GM21515 (cell line): ENCODE measurements around the gene RCVRN.
A peak's percentile ranks its signal among the peaks of the same experiment; 100 is the strongest.

Experiments
- ATAC-seq: cut with Tn5 transposase; IDR thresholded peaks from one replicate; pipeline ENCODE4 v1.9.1; 2021; ENCODE audit not compliant: unreplicated experiment

RCVRN gene

GRCh38 chr17:9905078-9905415, at the start of gene RCVRN:
RCVRN (minus strand) TSS chr17:9905271; CDS start chr17:9905180, 91 bp downstream.
- no peak for ATAC-seq

- no peak for ATAC-seq
Measured at GRCh38 chr17:9953492-9953891, 48.4 kb upstream of the RCVRN start.

- ATAC-seq, result no peak
Measured at GRCh38 chr17:9951803-9952202, 46.7 kb upstream of the RCVRN start.

- no peak for ATAC-seq
Measured at GRCh38 chr17:9948928-9949327, 43.9 kb upstream of the RCVRN start.

GRCh38 chr17:9944704-9945103, 39.6 kb upstream of the RCVRN start:
- no peak for ATAC-seq

GRCh38 chr17:9943343-9943742, 38.3 kb upstream of the RCVRN start:
- no peak for ATAC-seq

GRCh38 chr17:9942885-9943284, 37.8 kb upstream of the RCVRN start:
- ATAC-seq, result no peak

GRCh38 chr17:9941305-9941704, 36.2 kb upstream of the RCVRN start:
- no peak for ATAC-seq

- no peak for ATAC-seq
Measured at GRCh38 chr17:9940841-9941240, 35.8 kb upstream of the RCVRN start.

- ATAC-seq, result no peak
Measured at GRCh38 chr17:9938764-9939163, 33.7 kb upstream of the RCVRN start.

- no peak for ATAC-seq
Measured at GRCh38 chr17:9937901-9938300, 32.8 kb upstream of the RCVRN start.

GRCh38 chr17:9937241-9937761, 32.2 kb upstream of the RCVRN start:
- no peak for ATAC-seq

GRCh38 chr17:9936095-9936494, 31.0 kb upstream of the RCVRN start:
- ATAC-seq, result no peak

GRCh38 chr17:9935408-9935807, 30.3 kb upstream of the RCVRN start:
- no peak for ATAC-seq

GRCh38 chr17:9934331-9934730, 29.3 kb upstream of the RCVRN start:
- ATAC-seq, result no peak

GRCh38 chr17:9932491-9932890, 27.4 kb upstream of the RCVRN start:
- no peak for ATAC-seq

GRCh38 chr17:9931144-9931741, 26.2 kb upstream of the RCVRN start:
- no peak for ATAC-seq

- no peak for ATAC-seq
Measured at GRCh38 chr17:9929871-9930270, 24.8 kb upstream of the RCVRN start.

GRCh38 chr17:9928601-9929333, 23.7 kb upstream of the RCVRN start:
- no peak for ATAC-seq

GRCh38 chr17:9926150-9926804, 21.2 kb upstream of the RCVRN start:
- no peak for ATAC-seq

GRCh38 chr17:9925457-9925856, 20.4 kb upstream of the RCVRN start:
- no peak for ATAC-seq

GRCh38 chr17:9924735-9925191, 19.7 kb upstream of the RCVRN start:
- peak; percentile 59 for ATAC-seq
